Measurements from ENCODE around the gene HPSE2.

The HPSE2 gene

DNA sequence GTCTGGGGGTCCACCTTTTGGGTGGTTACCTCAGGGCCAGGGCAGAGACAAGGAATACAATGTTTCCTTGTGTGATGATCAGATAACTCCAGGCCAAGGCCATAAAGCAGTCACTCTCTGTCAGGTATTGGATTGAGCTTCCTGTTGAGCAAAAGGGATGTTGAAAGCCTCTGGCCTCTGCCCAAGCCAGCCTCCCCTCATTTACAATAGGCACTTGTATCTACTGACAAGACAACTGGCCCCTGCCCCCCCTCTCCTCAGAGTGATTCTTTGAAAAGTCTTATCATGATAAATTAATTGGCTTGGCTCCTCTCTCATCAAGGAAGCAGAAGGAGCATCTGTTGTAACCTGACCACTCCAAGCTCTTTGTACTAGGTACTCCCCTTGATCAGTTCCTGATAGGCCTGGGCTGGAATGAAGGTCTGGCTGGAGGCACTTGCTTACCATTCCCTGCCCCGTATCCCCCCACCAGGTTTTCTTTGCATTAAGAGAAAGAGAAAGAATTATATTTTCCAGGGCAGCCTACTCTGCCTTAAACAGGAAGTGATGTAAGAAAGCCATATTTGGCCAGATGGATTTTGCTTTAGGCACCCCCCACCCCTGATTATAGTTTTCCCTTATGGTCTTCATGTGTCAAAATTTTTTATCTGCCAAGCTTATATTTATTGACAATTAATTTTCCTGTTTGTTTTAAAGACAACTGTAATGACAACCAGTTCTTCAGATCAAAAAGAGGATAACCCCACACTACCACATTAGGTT is 746.8 kb downstream of the HPSE2 start:
- DNase-seq (ENCODE audit: low read depth): no peak

DNA sequence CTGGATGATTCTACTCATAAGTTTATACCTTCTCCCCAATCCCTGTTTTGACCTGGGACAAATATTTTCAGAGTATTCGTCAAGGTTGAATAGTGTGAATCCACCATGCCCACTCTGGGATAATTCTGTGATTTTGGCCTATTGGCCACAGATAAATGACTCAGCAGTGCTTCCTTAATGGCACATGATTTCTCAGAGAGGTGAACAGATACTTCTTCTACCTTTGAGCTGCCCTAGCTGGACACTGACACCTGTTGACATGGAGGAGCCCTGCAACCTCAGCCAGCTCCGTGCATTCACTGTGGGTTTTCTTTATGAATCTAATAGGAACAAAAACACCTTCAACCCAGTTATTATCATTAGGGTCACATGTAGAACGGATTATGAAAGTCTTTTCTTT is 748.0 kb downstream of the HPSE2 start:
- no peak for DNase-seq (ENCODE audit: low read depth)

DNA sequence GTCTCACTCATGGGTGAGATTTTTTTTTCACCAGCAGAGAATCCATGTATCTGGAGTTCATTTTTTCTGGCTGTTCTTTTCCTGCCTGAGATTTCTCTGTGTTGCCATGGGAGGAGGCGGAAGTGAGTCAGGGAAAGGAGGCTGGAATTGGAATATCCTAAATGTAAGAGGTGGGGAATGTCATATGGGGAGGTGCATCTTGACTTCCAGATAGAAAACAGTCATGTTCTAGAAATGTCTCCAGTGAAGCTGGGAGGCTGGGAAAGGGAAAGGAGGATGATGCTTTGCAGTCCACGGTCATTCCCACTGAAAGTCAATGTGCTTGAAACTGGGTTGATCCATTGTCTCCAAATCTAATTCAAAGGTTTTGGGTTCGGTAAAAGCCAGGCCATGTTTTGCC is 749.2 kb downstream of the HPSE2 start:
- DNase-seq (ENCODE audit: low read depth): no peak

- no peak for DNase-seq (ENCODE audit: low read depth)
Measured at GRCh38 chr10:98485959-98486358, 749.7 kb downstream of the HPSE2 start.

DNA sequence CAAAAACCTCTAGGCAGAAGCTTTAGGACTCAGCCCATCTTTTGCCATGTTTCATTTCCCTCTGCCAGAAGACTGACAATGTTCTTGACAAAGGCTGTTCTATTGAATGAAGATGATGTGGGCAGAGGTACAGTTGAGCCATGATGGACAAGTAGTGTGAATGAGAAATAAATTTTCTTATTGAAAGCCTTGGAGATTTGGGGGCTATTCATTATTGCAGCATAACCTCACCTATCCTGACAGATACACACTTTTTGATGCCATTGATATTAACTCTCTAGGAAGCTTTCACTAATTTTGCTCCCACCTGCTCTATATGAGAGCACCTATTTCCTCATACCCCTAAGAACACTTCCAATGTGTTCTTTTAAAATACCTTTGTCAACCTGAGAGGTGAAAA is 752.0 kb downstream of the HPSE2 start:
- DNase-seq (ENCODE audit: low read depth): no peak

GRCh38 chr10:98482096-98482495 is 753.6 kb downstream of the HPSE2 start:
- no peak for DNase-seq (ENCODE audit: low read depth)

DNA sequence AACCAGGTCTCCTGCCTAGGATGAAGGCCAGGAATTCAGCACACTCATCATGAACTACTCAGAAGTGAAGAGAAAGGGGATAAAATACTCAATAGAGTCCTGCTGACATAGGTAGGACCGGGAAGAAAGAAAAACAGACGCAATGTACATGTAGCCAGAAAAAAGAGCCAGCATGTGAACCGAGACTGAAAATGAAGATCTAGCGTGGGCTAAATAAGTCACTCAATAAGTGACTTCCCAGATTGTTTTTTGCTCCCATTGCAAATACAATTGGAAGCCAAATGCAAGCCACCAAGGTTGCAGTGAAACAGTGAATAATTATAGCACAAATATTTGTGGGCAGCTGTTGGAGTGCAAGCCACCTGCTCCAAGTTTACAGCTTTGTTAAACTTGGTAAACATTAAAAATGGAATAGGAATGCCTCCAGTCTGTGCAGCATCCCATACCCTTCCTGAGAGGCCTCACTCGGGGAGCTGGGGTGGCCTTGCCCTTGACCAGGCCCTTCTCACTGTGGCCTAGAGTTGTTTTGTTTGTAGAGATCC is 754.2 kb downstream of the HPSE2 start:
- no peak for DNase-seq (ENCODE audit: low read depth)

GRCh38 chr10:98478430-98479222 is 757.0 kb downstream of the HPSE2 start:
- peak; percentile 17 for DNase-seq (ENCODE audit: low read depth)

DNA sequence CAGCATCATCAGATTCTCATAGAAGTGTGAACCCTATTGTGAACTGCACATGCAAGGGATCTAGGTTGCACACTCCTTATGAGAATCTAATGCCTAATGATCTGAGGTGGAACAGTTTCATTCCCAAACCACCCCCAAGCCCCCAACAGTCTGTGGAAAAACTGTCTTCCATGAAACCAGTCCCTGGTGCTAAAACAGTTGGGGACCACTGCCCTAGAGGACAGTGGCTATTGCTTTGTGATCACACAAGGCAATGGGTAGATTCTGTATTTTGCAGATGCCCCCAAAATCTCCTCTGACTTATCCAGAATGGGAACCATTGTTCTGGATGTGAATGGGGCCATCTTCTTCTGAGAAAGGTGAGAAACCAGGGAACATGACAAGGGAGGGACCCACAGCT is 757.8 kb downstream of the HPSE2 start:
- DNase-seq (ENCODE audit: low read depth): no peak

- DNase-seq (ENCODE audit: low read depth): no peak
Measured at GRCh38 chr10:98474628-98475027, 761.0 kb downstream of the HPSE2 start.

DNA sequence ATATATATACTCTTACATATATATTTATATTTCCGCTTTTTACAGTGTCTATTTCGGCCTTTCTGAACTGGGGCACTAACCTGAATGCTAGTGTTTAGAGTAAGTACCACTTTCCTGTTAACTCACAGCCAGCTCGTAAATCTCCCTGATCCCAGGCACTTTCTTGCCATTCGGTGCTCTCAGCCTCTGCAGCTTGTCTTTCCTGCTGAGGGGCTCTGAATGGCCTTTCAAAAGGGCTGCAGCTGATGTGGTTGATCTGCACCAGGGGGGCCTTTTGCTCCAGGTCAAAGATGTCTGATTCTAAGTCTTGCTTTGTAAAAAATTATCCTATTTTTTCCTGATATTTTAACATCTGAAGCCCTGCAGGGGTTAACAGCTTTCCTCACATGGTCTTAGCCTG is 763.5 kb downstream of the HPSE2 start:
- DNase-seq (ENCODE audit: low read depth): no peak

DNA sequence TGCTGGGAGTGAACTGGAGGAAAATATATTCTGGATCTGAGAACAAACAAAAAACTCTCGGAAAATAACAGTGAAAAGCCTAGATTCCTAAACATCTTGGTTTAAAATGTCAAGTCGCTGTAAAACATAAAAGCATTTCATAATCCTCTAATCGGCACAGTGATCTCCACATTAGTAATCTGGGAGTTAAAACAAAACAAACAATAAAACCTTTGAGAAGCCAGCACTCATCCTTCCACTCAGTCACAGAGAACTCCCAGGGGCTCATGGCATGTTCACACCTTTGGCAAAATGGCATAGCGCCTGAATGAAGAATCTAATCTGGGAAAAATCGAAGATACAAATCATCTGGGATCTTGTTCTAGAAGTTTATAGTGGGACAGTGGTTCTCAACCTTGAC is 764.8 kb downstream of the HPSE2 start:
- no peak for DNase-seq (ENCODE audit: low read depth)

- DNase-seq (ENCODE audit: low read depth): no peak
Measured at GRCh38 chr10:98469001-98469931, 766.4 kb downstream of the HPSE2 start.

DNA sequence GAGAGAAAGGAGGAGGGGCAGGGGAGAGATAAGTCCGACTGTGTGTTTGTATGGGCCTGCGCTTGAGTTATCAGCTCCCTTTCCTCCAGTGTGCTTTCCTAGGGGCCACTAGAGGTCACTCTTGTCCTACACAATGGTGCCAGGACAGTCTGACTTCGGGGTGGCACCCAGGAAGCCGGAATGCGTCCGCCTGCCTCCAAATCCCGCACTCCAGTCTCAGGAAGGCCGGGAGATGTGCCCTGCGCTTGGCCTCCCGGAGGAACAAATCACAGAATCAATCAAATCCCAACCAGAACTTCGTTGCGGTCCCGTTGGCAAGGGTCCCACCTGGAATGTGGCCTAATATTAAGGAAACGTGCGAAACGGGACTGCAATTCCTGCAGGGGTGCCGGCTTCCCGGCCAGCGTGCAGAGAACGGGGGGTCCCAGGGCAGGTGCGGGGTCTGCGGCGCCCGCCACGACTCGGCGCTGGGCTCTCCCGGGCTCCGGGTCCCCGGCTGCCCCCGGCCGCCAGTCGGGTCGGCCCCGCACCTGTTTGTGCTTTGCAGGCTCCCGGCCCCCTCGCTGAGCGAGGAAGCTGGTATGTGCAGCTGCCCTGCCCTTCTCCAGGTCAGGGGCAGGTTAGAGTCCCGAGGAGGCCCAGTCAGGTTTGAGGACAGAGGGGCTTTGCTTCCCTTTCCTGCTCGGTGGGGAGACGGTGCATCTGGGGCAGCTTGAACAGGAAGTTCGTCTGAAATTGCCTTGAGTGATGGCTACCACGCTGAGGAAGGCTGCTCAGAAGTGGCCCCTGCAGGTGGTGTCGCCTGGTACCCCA is 767.9 kb downstream of the HPSE2 start:
- DNase-seq (ENCODE audit: low read depth): peak; percentile 83

DNA sequence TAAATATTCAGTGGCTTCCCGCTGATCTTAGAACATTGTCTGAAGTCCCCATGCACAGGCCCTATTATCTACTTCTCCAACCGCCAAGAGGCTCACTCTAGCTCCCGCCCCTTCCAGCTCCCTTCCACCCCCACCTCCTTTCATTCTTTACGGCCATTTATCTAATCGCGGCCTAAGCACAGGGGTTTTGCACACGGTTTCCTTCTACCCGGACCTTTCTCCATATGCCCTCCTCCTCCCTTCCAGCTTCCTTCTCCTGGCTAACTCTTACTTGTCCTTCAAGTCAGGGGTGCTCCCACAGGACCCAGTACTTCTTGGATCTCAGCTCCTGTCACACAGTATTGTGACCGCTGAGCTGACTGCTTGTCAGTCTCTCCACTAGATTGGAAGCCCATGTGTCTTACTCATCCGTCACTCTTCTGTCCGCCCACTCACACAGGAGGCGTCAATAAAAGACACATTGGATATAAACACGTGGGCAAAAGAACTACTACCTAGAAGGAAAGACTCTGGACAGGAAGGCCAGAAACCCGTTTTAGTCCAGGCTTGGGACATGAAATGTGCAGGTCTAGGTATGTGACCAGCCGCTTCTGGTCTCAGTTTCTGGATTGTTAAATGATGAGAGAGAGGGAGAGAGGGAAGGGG is 768.7 kb downstream of the HPSE2 start:
- no peak for DNase-seq (ENCODE audit: low read depth)

GRCh38 chr10:98465866-98466265 is 769.8 kb downstream of the HPSE2 start:
- no peak for DNase-seq (ENCODE audit: low read depth)

GRCh38 chr10:98463976-98464754 is 771.5 kb downstream of the HPSE2 start:
- DNase-seq (ENCODE audit: low read depth): peak; percentile 6

DNA sequence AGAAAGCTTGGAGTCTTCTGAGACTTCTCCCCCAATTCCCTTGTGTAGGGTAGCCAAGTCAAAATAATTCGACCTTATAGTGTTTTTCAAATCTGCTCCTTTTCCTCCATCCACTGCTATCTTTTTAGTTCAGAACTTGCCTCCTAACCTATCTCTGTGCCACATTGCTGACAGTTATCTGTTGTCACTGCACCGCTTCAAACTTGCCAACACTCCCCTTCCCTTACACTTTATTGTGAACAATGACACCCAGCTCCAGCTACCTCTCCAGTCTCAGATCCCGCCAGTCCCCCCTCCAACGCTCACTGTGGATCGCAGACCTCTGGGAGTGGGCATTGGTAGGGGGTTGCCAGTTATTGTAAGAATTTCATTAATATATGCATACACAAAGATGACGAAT is 772.6 kb downstream of the HPSE2 start:
- no peak for DNase-seq (ENCODE audit: low read depth)

GRCh38 chr10:98461500-98461842 is 774.2 kb downstream of the HPSE2 start:
- DNase-seq (ENCODE audit: low read depth): no peak

Measured in iris pigment epithelial cell (primary cell).